SKM-1 (cell line): ENCODE measurements around the gene GREB1.

ENCODE experiments used
- DNase-seq: peaks from one replicate; lab custom pipeline; 2025; ENCODE audit not compliant: unreplicated experiment; lab: John Stamatoyannopoulos, UW

Gene GREB1

DNA sequence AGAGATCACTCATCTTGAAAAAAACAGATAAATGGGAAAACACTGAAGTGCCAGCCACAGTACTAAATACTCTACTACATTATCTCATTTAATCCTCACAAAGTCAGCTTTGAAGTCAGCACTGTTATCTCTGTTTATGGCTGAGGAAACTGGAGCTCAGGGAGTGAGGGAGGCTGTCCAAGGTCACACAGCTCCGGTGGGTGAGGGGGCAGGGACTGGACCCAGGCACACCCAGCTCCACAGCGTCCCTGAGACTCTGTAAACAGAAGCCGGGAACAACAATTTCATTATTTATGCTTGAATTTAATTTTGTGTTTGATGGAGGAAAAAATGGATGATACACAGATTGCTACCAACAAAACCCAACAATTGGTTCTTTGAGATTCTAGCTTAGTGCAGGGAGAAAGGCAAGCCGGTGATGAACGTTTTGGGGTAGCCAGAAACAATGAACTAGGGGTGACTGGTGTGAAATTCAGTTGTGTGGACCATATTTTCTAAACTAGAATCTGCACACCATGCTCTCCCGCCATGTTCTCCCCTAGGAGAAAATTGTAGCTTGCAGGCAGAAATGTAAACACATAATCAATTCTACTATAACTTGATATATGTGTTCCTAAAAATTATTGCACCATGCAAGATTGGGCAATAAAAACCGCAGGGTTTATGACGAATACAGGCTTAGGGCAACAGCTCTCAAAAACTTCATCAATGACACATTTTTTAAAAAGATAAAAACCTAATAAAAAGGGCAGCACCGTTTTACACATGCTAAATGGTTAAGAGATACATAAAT is at the start of gene GREB1:
Gene GREB1, plus strand, starts transcription at position 768 of the 793 bp plus-strand sequence. CDS start 22,570 bp downstream, outside the sequence.
- no peak for DNase-seq

- DNase-seq, result no peak
Observed at GRCh38 chr2:11488809-11489208, 45.0 kb upstream of the GREB1 start.

DNA sequence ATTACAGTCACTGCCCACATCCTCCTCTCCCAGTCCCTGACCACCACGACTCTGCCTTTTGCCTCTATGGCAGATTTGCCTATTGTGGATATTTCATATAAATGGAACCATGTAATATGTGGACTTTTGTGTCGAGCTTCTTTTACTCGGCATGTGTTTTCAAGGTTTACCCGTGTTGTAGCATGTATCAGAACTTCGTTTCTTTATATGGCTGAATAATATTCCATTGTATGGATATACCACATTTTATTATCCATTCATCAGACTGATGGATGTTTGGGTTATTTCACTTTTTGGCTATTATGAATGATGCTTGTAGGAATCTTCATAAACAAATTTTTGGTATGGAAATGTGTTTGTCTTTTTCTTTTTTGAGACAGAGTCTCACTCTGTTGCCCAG is 43.7 kb upstream of the GREB1 start:
- no peak for DNase-seq

GRCh38 chr2:11491348-11491933 is 42.4 kb upstream of the GREB1 start:
- no peak for DNase-seq

DNA sequence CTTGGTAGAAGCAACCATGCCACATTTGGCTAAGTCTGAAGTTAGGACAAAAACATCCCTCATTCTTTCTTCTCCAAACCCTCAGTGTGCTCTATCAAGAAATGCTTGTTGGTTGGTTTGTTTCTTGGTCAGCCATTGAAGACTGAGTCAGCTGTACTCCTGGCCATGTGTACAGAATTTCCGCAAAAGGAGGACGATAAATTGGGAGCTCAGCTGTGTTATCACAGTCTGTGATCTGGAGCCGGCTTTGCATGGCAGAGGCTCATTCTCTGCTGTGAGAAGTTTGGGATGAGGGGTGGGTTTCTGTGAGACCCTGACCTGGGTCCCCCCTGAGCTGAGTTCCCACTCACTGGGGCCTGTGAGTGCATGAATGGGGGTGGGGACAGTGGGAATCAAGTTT is 41.6 kb upstream of the GREB1 start:
- no peak for DNase-seq

DNA sequence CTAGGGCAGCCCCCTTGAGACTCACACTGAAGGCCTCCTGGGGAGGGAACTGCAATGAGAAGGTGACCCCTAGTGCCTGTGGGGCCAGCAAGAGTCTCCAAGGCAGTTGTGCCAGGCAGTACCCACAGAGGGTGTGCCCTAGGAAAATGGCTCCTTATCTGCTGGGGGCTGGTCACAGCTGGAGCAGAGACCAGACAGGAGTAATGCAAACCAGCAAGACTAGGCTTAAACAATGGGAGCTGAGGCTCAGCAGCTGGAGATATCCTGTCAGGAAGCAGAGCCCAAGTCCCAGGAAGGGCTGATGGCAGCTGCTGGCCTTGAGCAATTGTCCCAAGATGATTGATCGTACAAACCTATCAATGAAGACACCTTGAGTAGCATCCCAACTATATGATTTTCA is 41.1 kb upstream of the GREB1 start:
- DNase-seq, result no peak

GRCh38 chr2:11493282-11493681 is 40.6 kb upstream of the GREB1 start:
- DNase-seq, result no peak

DNA sequence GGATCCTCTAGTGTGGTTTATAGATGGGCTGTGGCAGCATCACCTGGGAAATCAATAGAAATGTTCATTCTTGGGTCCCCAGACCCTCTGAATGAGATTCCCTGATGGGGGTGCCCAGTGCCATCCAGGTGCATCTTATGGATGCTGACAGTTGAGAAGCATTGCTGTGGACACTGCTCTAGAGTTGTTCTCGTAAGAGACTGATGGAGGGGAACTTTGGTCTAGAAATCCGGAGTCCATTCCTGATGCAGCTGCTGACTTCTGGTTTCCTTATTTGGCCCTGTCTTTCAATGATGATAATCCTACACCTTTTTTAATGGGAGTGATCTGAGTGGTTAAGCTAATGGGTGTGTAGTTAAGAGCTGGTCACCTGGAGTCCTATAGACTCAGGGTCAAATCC is 39.5 kb upstream of the GREB1 start:
- DNase-seq, result no peak

GRCh38 chr2:11495844-11496681 is 37.8 kb upstream of the GREB1 start:
- no peak for DNase-seq

- no peak for DNase-seq
Observed at GRCh38 chr2:11498543-11499034, 35.3 kb upstream of the GREB1 start.

DNA sequence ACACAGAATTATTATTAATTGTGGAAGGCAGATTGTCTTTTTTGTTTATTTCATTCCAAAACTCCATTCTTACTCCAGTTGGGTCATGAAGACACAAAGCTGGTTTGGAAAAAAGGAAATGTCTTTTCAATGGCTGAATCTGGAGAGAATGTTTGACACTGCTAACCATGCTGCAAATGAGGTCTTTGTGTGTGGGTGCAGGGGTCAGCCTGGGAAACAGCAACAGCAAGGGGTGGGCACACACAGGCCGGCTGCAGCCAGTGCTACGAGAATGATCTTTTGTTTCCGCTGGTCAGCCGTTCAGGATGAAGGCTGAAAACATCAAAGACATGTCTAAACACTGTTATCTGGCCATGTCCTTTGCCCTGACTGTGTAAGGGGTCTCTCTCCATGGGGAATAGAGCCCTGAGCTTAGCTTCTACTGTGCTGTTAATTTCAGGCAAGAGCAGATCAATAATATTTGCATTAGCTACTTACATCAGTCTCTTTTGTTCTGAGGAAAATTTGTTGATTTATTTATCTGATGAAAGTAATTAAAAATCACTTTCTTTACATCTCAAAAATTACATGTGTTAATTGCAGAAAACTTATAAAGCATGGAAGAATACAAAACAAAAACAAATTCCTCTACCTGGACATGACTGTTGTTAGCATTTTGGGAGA is 34.6 kb upstream of the GREB1 start:
- no peak for DNase-seq

DNA sequence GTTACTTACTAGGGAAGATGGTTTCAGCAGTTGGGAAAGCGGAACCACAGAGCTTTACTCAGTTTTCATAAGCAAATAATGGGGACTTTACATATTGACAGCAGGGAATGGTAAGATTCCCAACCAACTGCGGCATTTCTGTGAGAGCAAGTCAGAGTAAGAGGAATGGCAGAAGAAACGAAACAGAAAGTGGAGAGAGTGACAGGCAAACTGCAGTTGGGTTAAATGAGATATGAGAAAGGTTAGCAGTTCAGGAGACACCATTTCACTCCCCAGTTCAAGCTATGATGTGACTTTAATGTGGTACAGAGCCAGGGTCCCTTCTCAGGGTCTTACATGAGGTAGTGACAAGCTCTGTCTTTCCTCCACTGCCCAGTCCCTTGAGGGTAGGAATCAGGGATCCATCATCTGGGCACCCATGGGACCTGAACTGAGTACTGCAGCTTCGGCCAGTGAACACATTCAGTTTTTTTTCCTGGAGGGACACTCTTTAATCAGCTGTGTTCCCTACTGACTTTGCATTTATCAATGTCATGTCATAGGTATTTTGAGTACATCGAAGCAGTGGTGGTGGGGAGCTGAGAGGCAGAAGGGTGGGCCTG is 33.0 kb upstream of the GREB1 start:
- DNase-seq, result no peak

- no peak for DNase-seq
Observed at GRCh38 chr2:11502740-11503292, 31.0 kb upstream of the GREB1 start.

DNA sequence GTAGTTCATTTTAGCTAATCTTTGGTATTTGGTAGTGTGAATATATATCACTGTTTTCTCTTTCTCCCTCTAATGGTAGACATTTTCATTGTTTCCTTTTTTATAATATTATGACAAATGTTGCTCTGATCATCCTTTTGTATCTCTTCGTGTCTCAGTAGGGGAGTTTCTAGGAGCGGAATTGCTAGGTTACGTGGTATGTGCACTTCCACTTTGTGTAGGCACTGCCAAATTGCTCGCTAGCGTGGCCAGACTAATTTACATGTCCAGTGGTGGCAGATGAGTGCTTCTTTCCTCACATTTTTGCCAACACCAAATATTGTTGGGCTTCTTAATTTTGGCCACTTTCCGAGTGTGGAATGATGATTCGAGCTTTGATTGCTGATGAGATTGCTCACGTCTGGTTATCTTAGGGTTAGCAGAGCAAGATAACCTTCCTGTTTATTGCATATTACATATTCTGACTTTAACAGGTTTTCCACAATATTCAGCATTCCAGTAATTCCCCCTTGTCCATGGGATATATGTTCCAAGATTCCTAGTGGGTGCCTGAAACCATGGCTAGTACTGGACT is 30.4 kb upstream of the GREB1 start:
- DNase-seq, result no peak

DNA sequence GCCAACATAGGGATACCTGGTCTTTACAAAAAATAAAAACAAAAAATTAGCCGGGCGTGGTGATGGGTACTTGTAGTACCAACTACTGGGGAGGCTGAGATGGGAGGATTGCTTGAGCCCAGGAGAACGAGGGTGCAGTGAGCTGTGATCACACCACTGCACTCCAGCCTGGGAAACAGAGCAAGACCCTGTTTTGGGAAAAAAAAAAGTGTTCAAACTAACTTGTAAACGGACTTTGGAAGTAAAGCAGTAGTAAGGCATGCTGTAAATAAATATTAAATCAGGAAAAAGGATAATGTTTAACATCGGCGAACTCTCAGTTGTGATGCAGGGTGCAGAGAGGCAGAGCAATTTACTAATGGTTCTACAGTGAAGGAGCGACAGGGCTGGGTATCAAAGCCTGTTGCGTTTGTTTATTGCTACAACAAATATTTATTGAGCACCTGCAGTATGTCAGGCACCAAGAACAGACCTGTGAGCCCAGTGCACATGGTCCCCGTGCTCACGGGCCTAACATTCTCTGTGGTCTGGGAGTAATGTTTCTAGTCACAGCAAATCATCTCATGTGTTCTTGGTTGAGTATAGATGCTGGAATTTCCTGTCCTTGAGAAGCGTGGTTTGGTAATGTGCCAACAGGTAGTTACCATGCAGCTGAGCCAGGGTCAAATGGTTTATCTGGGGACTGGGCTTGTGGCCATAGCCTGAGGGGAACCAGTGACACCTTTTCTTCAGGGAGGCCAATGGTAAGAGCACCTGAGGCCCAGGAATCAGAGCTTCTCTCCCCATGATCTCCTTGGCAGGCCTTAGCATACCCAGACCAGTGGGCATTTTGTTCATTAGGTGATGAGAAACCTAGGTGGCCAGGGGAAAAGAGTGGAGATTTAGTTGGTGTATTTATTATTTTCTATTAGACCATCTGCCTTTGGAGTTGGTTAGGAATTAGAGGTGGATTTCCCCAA is 27.9 kb upstream of the GREB1 start:
- DNase-seq, result no peak

DNA sequence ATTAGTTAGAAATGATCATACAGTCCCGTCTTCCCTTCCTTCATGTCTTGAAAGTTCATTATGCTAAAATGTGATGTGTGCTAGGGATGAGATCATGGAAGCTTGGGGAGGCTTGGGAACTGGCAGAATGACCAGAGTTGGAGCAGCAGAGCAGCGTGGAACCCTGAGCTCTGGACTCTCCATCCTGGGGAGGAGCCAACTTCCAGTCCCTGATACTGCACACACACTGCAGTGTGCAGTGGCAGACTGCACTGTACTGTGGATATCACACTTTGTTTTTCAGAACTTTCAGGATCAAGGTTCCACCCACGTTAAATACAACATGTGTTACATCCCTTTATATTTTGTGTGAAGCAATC is 27.3 kb upstream of the GREB1 start:
- no peak for DNase-seq

GRCh38 chr2:11507517-11507916 is 26.3 kb upstream of the GREB1 start:
- no peak for DNase-seq

- no peak for DNase-seq
Observed at GRCh38 chr2:11508279-11508678, 25.6 kb upstream of the GREB1 start.
